ENCODE data around the gene A2M. TPM values are rescaled to one million over a fixed set of nuclear protein-coding genes. Genes with fewer than 3 reads are reported as not detected.
A peak's percentile ranks its signal among the peaks of the same experiment; 100 is the strongest.

A2M gene
- total and polyA plus RNA-seq, 2 of the 13 experiments (the other 11 are each of a cell fraction or from before 2014, with no cell fraction given): 2,807 to 6,551 TPM

- TF ChIP-seq, protein P1, sequence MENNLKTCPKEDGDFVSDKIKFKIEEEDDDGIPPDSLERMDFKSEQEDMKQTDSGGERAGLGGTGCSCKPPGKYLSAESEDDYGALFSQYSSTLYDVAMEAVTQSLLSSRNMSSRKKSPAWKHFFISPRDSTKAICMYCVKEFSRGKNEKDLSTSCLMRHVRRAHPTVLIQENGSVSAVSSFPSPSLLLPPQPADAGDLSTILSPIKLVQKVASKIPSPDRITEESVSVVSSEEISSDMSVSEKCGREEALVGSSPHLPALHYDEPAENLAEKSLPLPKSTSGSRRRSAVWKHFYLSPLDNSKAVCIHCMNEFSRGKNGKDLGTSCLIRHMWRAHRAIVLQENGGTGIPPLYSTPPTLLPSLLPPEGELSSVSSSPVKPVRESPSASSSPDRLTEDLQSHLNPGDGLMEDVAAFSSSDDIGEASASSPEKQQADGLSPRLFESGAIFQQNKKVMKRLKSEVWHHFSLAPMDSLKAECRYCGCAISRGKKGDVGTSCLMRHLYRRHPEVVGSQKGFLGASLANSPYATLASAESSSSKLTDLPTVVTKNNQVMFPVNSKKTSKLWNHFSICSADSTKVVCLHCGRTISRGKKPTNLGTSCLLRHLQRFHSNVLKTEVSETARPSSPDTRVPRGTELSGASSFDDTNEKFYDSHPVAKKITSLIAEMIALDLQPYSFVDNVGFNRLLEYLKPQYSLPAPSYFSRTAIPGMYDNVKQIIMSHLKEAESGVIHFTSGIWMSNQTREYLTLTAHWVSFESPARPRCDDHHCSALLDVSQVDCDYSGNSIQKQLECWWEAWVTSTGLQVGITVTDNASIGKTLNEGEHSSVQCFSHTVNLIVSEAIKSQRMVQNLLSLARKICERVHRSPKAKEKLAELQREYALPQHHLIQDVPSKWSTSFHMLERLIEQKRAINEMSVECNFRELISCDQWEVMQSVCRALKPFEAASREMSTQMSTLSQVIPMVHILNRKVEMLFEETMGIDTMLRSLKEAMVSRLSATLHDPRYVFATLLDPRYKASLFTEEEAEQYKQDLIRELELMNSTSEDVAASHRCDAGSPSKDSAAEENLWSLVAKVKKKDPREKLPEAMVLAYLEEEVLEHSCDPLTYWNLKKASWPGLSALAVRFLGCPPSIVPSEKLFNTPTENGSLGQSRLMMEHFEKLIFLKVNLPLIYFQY (CRISPR knock-in tag; IDR thresholded peaks at IDR 0.05; ENCODE audit: borderline replicate concordance): peak; percentile 69; the same call in 1 of the 2 replicates
- TF ChIP-seq RARA (CRISPR knock-in tag; IDR thresholded peaks at IDR 0.05) (peak; percentile 99), BHLHE40 (IDR thresholded peaks at IDR 0.05; ENCODE audit: low read length) (no peak), HNRNPUL1 (IDR thresholded peaks at IDR 0.05; ENCODE audit: low read depth, low read length) (peak; percentile 82), KAT2B (IDR thresholded peaks at IDR 0.05; ENCODE audit: borderline replicate concordance, low read depth, low read length) (no peak), ZNF530 (CRISPR knock-in tag; IDR thresholded peaks at IDR 0.05; ENCODE audit: low read depth) (no peak), ZNF24 (IDR thresholded peaks at IDR 0.05) (peak; percentile 73; the same call in 1 of the 2 replicates), HNRNPL (IDR thresholded peaks at IDR 0.05; ENCODE audit: low read depth, low read length) (no peak), SP2 (CRISPR knock-in tag; IDR thresholded peaks at IDR 0.05) (no peak), ELF1 (CRISPR knock-in tag; IDR thresholded peaks at IDR 0.05) (peak; percentile 65), ARNTL (CRISPR knock-in tag; IDR thresholded peaks at IDR 0.05) (peak; percentile 82), TEAD2 (CRISPR knock-in tag; IDR thresholded peaks at IDR 0.05) (no peak), ZNF878 (CRISPR knock-in tag; IDR thresholded peaks at IDR 0.05) (peak; percentile 96), SSRP1 (CRISPR knock-in tag; IDR thresholded peaks at IDR 0.05) (no peak; the same call in 1 of the 2 replicates), CSRNP2 (CRISPR knock-in tag; conservative IDR thresholded peaks at IDR 0.05; ENCODE audit: low read depth) (no peak), MAZ (IDR thresholded peaks at IDR 0.05; ENCODE audit: borderline replicate concordance, low read depth, low read length) (no peak), MAZ (CRISPR knock-in tag; IDR thresholded peaks at IDR 0.05; ENCODE audit: low read depth) (peak; percentile 78), ZNF263 (CRISPR knock-in tag; IDR thresholded peaks at IDR 0.05) (peak; percentile 51; the same call in 1 of the 2 replicates), SNAPC2 (CRISPR knock-in tag; IDR thresholded peaks at IDR 0.05) (peak; percentile 89; the same call in 1 of the 2 replicates), FOXM1 (CRISPR knock-in tag; IDR thresholded peaks at IDR 0.05) (no peak), GFI1 (CRISPR knock-in tag; IDR thresholded peaks at IDR 0.05; ENCODE audit: borderline replicate concordance) (peak; percentile 76), ZBTB8A (CRISPR knock-in tag; IDR thresholded peaks at IDR 0.05; ENCODE audit: borderline replicate concordance, low read depth) (no peak)
- TF ChIP-seq, protein P2, sequence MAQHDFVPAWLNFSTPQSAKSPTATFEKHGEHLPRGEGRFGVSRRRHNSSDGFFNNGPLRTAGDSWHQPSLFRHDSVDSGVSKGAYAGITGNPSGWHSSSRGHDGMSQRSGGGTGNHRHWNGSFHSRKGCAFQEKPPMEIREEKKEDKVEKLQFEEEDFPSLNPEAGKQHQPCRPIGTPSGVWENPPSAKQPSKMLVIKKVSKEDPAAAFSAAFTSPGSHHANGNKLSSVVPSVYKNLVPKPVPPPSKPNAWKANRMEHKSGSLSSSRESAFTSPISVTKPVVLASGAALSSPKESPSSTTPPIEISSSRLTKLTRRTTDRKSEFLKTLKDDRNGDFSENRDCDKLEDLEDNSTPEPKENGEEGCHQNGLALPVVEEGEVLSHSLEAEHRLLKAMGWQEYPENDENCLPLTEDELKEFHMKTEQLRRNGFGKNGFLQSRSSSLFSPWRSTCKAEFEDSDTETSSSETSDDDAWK (CRISPR knock-in tag; IDR thresholded peaks at IDR 0.05): no peak
Measured at GRCh38 chr12:9132008-9132535, 16.4 kb upstream of the A2M start (continued).

Data from HepG2 (cell line).